Activated naive CD4-positive, alpha-beta T cell treated with Interleukin-2 at 50 U/mL for 16 hours (primary cell): ENCODE measurements around the gene TRMT1L.
"Not testable (repeated sequence)": the region's sequence is repeated elsewhere in the genome, so short reads cannot be mapped to it uniquely, and the experiment has no call there.

Experiments
- DNase-seq: peaks from one replicate; pipeline ENCODE4 v3.0.0-alpha.2; 2020

The TRMT1L gene

GRCh38 chr1:185156854-185157598, at the start of gene TRMT1L, which contains the start of gene SWT1:
Gene TRMT1L (minus strand): TSS chr1:185156953. CDS start chr1:185156712, 241 bp downstream.
Gene SWT1 (plus strand): TSS chr1:185157167. CDS start chr1:185160842, 3,675 bp downstream.
- peak; percentile 99 for DNase-seq

- DNase-seq = no peak
Observed at GRCh38 chr1:185200889-185201288, 44.1 kb upstream of the TRMT1L start.

GRCh38 chr1:185198712-185199111, 42.0 kb upstream of the TRMT1L start:
- not testable (repeated sequence) for DNase-seq

- DNase-seq = no peak
Observed at GRCh38 chr1:185193756-185194155, 37.0 kb upstream of the TRMT1L start.

- peak; percentile 12 for DNase-seq
Observed at GRCh38 chr1:185170291-185170848, 13.6 kb upstream of the TRMT1L start.

- DNase-seq = no peak
Observed at GRCh38 chr1:185166106-185166505, 9.4 kb upstream of the TRMT1L start.

GRCh38 chr1:185162491-185162890, 5.7 kb upstream of the TRMT1L start:
- no peak for DNase-seq

GRCh38 chr1:185159966-185160365, 3.2 kb upstream of the TRMT1L start:
- no peak for DNase-seq

- DNase-seq = no peak
Observed at GRCh38 chr1:185158800-185159199, 2.0 kb upstream of the TRMT1L start.

- no peak for DNase-seq
Observed at GRCh38 chr1:185157599-185158412, 1.1 kb upstream of the TRMT1L start.

GRCh38 chr1:185156288-185156853, 382 bp downstream of the TRMT1L start:
- DNase-seq = no peak

- DNase-seq = no peak
Observed at GRCh38 chr1:185155600-185156287, 1.0 kb downstream of the TRMT1L start.

GRCh38 chr1:185154912-185155513, 1.7 kb downstream of the TRMT1L start:
- no peak for DNase-seq

GRCh38 chr1:185152187-185152767, 4.5 kb downstream of the TRMT1L start:
- DNase-seq = no peak

- no peak for DNase-seq
Observed at GRCh38 chr1:185151215-185151614, 5.5 kb downstream of the TRMT1L start.

GRCh38 chr1:185144233-185144632, 12.5 kb downstream of the TRMT1L start:
- no peak for DNase-seq

- no peak for DNase-seq
Observed at GRCh38 chr1:185139246-185139645, 17.5 kb downstream of the TRMT1L start.

- DNase-seq = no peak
Observed at GRCh38 chr1:185137896-185138545, 18.7 kb downstream of the TRMT1L start.

GRCh38 chr1:185132534-185132933, 24.2 kb downstream of the TRMT1L start:
- no peak for DNase-seq

- no peak for DNase-seq
Observed at GRCh38 chr1:185129708-185130107, 27.0 kb downstream of the TRMT1L start.

- DNase-seq = no peak
Observed at GRCh38 chr1:185112356-185112755, 44.4 kb downstream of the TRMT1L start.
